ENCODE measurements around the gene SNAI3.

SNAI3 gene

DNA sequence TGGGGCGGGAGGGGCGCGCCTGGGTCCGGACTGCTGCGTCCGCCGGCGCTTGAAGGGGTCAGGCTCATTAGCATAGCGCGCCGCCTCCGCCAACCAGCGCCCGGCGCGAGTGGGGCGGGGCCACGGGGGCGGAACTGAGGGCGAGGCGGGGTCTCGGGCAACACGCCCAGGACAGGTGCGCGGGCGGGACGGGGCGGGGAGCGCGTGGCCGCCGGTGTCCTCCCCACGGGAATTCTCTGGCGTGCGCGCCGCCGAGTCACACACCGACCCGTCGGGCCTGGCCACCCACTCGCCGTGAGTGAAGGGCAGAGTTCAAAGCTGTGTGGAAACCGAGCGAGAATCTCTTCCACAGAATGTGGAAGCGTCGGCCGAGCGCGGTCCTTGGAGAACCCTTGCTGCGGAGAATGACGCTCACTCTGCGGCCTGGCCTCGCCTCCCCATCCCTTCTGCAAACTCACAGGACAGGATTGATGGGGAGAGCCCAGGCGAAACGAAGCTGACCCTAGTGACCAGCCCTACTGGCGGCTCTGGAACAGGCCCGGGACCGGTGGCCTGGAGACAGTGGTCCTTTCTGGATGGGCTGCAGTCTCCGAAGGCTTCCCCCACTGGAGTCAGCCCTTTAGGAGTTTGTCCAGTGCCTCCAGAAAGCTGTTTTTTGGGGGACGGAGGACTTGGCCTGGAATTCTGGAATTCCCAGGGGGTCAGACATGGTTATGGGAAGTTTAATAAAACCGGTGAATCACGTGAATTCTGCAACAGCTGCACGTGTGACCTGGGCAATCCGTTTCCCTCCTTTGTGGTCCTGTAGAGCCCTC, at the start of gene SNAI3:
Gene SNAI3 (minus strand): TSS at position 69 of the 815 bp plus-strand sequence. CDS start 101 bp downstream, outside the sequence.
- H3K27ac ChIP-seq: peak within 1 kb of the TSS; percentile 71
- TF ChIP-seq ZFX (IDR thresholded peaks at IDR 0.05; ENCODE audit: borderline replicate concordance): no peak
- TF ChIP-seq, protein P1, sequence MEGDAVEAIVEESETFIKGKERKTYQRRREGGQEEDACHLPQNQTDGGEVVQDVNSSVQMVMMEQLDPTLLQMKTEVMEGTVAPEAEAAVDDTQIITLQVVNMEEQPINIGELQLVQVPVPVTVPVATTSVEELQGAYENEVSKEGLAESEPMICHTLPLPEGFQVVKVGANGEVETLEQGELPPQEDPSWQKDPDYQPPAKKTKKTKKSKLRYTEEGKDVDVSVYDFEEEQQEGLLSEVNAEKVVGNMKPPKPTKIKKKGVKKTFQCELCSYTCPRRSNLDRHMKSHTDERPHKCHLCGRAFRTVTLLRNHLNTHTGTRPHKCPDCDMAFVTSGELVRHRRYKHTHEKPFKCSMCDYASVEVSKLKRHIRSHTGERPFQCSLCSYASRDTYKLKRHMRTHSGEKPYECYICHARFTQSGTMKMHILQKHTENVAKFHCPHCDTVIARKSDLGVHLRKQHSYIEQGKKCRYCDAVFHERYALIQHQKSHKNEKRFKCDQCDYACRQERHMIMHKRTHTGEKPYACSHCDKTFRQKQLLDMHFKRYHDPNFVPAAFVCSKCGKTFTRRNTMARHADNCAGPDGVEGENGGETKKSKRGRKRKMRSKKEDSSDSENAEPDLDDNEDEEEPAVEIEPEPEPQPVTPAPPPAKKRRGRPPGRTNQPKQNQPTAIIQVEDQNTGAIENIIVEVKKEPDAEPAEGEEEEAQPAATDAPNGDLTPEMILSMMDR (IDR thresholded peaks at IDR 0.05): no peak

GRCh38 chr16:88736088-88736487, 49.8 kb upstream of the SNAI3 start:
- TF ChIP-seq ZFX (IDR thresholded peaks at IDR 0.05; ENCODE audit: borderline replicate concordance): no peak
- TF ChIP-seq, protein P1 (IDR thresholded peaks at IDR 0.05): no peak
- no peak overlapping the region for H3K27ac ChIP-seq

DNA sequence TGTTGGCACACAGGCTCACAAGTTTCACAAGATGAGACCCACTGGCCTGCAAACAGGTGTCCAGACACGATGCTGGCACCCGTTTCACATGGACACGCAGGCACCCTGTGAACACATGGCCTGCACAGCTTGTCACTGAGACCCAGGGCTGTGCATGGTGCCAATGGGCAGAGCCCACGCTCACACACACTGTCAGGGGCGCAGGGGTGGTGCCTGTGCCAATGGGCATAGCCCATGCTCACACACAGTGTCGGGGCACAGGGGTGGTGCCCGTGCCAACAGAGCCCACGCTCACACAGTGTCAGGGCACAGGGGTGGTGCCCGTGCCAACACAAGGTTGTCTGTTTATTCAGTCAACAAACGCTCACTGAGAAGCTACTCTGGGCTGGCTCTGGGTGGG, 49.3 kb upstream of the SNAI3 start:
- no peak overlapping the region for H3K27ac ChIP-seq
- TF ChIP-seq, protein P1 (IDR thresholded peaks at IDR 0.05): no peak
- TF ChIP-seq ZFX (IDR thresholded peaks at IDR 0.05; ENCODE audit: borderline replicate concordance): no peak

- no peak overlapping the region for H3K27ac ChIP-seq
- TF ChIP-seq, protein P1 (IDR thresholded peaks at IDR 0.05): no peak
- TF ChIP-seq ZFX (IDR thresholded peaks at IDR 0.05; ENCODE audit: borderline replicate concordance): no peak
These were observed 48.8 kb upstream of the SNAI3 start for GRCh38 chr16:88735121-88735520.

- no peak overlapping the region for H3K27ac ChIP-seq
- TF ChIP-seq, protein P1 (IDR thresholded peaks at IDR 0.05): no peak
- TF ChIP-seq ZFX (IDR thresholded peaks at IDR 0.05; ENCODE audit: borderline replicate concordance): no peak
These were observed 48.0 kb upstream of the SNAI3 start for GRCh38 chr16:88734361-88734728.

DNA sequence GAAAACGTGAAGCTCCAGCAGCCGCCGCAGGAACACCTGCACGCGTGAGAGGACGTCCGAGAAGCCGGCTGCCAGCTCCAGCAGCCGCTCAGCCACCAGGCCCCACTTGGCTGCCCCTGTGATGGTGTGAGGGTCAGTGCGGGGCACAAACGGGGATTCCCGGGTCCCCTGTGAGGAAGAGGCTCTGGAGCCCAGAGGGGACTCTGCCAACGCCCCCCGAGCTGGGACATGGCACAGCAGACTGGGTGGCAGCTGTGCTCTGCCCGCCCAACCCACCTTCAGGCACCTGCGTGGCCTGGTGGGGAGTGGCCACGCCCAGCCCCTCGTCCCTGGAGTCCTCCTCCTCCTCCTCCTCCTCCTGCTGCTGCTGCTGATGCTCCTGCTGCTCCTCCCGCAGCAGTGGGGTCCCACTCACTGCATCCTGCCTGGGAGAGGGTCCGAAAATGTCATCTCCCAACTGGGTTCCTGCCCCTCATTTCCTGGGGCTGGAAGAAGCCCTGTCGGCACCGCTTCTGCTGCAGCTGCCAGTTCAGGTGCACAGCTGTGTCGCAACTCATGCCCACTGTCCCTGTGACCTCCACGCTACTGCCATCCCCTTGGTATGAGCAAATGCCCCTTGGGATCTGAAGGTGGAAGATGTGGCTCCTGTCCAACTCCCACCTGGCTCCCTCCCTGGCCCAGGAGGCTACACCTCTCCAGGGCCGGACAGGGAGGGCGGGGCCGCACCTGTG, 47.5 kb upstream of the SNAI3 start:
- TF ChIP-seq, protein P1 (IDR thresholded peaks at IDR 0.05): no peak
- TF ChIP-seq ZFX (IDR thresholded peaks at IDR 0.05; ENCODE audit: borderline replicate concordance): no peak
- H3K27ac ChIP-seq: no peak overlapping the region

- TF ChIP-seq, protein P1 (IDR thresholded peaks at IDR 0.05): no peak
- no peak for TF ChIP-seq ZFX (IDR thresholded peaks at IDR 0.05; ENCODE audit: borderline replicate concordance)
- 0 out of 2 replicates have a peak overlapping the region, but pooled peaks have one; percentile 23 for H3K27ac ChIP-seq
These were observed 46.6 kb upstream of the SNAI3 start for GRCh38 chr16:88732961-88733294.

Measured in 22Rv1 (cell line).